NCI-H2196 treated with DMSO at 0.1 percent for 48 hours (cell line): Measurements from ENCODE around the gene SORT1.
"Not testable (repeated sequence)": the region's sequence is repeated elsewhere in the genome, so short reads cannot be mapped to it uniquely, and the experiment has no call there.

Experiments
- DNase-seq: peaks from one replicate; lab custom pipeline; 2025; ENCODE audit not compliant: unreplicated experiment; lab: John Stamatoyannopoulos, UW

SORT1 gene

DNA sequence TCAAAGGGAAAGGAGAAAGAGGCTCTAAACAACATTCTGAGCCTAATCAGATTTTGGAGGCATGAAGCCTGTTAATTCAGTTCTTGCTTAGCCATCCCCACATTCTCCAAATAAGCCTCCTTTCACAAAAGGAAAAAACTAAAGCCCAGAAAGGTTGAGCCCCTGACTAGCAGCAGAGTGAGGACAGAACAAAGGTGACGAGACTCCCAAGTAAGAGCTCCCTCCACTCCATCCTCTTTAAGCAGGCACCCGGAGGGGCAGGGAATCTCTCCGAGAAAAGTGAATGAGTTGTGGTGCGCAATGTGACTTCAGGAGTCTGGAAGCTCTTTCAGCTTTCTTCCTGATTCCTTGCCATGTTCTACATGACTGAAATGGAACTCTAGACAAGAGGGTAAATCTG is 47.5 kb downstream of the SORT1 start:
- DNase-seq: no peak

DNA sequence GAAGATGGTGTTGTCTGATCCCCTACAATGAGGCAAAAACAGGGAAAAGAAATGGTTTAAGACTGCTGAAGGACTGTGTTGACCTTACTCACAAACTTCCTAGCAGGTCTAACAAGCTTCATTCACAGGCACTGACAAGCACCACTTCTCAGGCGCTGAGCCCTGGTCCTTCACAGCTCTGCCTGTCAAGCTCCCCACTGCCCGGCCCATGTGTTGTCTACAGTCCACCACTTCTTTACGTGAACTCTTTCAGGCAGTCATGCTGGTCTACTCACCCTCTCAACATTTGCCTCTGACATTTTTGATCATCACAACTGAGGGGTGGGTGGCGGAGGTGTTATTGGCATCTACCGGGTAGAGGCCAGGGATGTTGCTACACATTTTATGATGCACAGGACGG is 50.2 kb downstream of the SORT1 start:
- no peak for DNase-seq

DNA sequence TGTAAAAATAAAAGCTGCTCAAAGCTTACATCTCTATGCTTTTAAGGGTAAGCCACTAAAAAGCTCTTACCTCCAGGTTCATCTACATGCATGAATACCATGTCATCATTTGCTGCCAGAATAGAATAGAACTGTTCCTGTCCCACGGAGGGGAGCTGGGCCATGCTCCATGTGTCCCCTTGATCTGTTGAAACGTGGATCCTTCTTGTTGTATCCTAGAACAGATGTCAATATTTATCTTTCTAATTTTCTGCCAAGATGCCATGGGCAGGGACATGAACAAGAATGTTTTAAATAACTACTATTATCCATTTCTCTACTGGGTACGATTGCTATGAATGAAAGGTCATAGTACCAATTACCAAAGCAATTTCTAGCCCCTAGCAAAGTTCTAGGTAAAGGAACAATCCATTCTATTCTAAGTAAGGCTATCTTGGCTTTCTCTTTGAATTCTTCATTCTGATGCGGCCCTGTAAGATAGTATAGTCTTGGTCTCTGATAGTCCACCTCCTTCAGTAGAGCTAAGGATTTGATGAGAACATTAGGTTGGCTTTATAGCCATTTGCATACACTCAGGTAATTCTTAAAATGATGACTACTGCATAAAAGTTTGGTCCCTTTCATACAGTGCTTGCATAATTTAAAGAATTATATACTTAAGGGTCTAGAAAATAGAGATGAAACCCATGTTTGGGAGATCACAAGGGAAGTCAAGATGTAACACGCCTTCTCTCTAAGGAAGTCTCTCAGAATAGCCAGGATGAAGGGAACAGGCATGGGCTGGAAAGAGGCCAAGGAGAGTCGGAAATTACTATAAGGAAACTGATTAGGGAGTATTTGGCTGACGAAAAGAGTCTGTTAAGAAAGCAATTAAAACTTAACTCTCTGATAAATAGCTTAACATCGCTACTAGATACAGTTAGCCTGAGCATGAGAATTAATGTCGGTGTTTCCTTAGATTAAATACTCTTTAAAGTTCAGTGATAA is 55.5 kb downstream of the SORT1 start:
- no peak for DNase-seq

DNA sequence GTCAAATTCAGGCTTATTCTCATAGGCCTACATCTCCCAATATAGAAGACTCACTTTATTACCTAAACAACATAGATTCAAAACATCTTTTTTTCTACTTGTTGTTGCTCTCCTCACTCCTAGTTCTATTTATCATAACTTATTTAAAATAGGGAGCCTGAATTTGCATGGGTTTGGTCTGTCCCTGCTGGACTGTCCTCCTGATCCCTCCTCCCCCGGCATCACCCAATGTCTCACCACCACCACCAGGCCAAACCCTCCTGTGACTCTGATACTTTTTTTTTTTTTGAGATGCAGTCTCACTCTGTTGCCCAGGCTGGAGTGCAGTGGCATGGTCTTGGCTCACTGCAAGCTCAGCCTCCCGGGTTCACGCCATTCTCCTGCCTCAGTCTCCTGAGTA is 59.1 kb downstream of the SORT1 start:
- no peak for DNase-seq

DNA sequence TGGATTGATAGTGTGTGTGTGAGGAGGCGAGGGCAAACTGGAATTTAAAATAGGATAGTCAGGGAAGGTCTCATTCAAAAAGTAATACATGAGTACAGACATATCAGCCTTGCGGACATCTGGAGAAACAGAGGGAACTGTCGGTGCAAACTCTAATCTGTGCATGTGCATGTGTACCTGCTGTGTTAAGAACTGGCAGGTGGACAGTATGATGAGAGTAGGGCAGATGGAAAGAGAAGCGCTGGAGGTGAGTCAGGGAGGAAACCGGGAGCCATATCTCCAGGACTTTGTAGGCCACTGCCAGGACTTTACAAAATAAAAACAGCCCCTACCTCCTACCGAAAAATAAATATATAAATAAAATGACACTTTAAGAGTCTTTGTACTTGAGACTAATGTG is 59.6 kb downstream of the SORT1 start:
- DNase-seq: no peak

DNA sequence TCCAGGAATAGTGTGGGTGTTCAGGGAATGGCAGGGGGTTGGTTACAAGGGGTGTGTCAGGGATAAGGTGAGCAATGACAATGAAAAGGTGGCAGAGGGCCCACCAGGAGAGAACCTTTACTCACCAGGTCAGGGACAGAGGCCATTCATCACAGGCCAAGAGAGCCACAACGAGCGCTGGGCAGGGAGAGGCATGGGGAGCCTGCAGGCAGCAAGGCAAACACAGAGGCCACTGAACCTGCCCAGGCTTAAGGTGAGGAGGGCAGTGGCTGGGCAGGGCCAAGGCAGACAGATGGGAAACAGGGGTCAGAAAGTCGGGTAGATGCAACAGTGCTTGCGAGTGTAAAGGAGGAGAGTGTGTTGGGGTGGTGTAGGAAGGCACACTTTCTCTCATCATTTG is 62.6 kb downstream of the SORT1 start:
- DNase-seq: no peak

DNA sequence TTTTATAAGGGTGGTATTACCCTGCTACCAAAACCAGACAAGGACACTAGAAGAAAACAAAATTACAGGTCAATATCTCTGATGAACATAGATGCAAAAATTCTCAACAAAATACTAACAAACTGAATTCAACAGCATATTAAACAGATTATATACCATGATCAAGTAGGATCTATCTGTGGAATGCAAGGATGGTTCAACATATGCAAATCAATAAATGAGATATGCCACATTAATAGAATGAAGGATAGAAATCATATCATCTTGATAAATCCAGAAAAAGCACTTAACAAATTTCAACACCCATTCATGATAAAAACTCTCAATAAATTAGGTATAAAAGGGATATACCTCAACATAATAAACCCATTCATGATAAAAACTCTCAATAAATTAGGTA is 66.6 kb downstream of the SORT1 start:
- DNase-seq: no peak

DNA sequence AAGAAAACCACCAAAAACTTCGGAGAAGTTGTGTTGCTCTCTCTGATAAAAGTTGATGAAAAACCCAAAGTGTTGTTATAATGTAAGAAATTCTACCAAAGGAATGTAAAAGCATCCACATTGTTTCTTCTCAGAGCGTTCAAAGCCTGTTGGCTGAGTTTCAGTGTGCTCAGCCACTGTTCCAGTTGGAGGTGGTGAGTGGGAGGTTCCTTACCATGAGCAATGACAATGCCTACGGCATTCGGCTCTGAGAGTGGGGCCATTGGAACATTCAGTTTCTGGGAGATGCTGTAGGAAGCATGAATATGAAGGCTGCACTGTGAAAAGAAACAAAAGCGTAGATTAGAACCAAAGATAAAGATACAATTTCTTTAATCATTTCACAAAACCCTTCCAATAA is 70.4 kb downstream of the SORT1 start:
- no peak for DNase-seq

DNA sequence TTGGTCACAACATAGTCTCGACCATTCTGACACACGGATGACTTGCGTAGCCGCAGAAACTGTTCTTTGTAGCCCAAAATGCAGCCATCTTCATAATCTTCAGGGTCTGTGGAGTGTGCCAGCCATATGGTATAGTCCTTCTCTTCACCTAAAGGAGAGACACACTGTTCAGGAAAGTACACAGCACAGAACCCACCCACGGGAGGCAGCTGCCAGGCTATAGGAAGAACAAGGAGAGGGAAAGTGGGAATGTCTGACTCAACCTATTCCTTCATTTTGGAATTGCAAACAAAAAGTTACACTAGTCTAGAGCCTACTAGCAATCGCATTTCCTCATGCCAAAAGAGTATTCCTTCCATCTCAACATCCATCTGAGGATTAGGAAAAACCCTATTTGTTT is 74.7 kb downstream of the SORT1 start:
- no peak for DNase-seq

DNA sequence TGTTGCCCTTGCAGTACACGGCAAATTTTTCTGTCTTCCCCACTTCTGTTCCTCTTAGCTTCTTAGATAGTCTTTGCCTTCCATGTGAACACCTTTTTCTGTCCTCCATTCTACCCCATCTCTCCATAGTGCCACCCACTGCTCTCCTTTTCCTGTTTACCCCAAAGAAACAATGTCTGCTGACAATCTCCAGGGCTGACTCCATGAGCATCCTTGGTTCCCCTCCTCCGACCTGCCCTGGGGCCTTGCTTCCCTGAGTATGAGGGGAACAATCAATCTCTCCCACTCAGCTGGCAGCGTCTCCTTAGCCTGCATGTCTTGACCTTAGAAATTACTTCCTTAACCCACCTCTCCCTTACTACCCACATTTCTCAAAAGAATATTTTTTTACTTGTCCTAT is 78.6 kb downstream of the SORT1 start:
- DNase-seq: no peak

DNA sequence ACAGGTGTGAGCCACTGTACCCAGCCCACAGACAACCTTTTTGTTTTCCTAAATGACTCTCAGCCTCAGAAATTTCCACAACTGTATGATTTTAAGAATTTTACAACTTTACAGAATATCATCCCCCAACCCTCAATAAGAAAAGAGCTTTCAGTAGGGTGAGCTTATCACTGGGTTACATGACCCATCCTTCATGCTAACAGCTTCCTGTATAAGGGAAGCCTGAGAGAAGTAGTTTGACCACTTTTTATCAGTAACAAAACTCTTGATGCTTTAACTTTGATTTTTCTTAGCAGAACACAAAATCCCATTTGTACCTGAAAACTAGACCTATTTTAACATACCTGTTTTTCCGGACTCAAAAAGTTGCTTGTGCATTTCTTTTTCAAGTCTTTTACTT is 81.2 kb downstream of the SORT1 start:
- no peak for DNase-seq

DNA sequence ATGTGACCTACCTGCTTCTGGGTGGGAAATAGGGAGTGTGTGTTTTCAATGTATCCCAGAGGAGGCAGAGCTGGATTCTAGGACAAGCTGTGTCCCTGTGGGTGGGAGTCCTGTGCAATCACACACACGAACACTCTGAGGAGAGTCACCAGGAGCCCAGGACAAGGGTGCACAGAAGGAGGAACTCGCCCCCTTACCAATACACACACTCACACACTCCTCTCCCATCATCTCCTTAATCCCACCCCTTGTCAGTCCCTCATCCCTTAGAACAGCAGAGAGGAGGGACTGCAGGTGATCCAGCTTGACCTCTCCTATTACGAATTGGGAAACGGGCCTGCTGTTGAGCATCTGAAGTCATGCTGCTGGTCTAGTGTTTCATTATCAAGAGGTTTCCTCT is 82.4 kb downstream of the SORT1 start:
- no peak for DNase-seq

DNA sequence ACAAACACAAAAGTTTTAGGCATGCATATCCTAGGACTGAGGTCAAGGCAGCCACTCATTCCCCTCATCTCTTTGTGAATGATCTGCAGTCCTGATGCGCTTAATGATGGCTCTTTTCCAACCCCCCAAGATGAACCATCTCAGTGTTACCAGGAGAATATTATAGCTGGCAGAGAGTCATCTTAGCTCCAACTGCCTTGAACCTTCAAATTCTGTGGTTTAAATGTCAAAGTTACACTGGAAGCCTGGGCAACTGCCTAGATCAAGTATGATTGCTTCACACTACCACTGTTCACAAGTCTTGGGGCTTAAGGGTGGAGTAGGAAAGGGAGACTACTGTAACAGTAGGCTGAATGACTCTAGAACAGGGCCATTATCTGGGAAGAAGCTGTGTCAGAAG is 82.9 kb downstream of the SORT1 start:
- DNase-seq: no peak

DNA sequence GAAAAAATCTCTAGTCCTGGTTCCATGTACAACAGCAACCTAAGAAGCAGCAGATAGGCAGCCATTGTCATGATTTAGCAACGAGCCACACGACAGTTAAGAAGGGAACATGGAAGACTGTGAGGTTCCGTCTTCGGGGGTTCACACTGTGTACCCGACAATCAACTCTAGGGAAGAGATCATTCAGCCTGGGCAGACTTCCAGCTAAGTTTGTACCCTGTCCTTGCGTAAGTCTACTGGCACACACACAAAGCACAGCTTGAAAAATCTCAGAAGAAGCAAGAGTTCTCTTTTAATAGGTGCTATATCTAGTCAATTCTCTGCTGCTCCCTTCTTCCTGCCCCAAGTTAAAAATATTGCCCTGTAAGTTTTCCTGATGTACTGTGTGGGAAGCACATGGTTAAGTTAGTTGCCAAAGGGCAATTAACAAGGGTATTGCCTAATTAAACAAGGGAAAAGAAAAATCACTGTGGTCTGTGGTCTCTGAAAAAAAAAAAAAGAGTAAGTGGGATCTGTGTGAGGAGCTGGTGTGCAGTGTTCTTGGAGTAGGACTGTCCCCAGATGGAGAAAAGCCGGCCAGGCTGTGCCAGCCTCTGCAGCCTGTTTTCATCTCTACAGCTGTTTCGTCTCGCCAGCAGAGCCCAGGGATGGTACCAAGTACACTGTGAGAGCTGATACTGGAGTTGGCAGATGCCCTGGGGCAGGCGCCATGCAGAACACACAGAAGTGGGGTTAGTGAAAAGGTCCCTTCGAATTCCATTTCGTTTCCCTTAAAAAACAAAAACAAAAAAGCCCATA is 84.5 kb downstream of the SORT1 start:
- DNase-seq: no peak

DNA sequence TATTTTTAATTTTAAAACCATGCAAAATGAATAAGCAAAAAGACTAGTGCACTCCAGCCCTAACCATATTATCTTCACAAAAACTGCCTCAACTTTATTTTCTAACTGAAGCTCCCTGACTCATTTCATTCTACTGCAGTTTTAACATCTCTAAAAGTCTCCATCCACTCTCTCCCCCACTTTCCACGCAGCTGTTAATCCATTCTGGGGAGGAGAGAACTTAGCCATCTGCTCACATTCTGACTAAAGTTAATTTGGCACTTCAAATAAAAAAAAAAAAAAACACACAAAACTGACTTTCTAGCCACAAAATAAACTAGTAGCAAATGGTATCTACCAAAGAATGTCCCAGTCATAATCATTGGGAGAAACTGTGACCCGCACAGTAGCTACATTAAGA is 85.5 kb downstream of the SORT1 start:
- DNase-seq: no peak

DNA sequence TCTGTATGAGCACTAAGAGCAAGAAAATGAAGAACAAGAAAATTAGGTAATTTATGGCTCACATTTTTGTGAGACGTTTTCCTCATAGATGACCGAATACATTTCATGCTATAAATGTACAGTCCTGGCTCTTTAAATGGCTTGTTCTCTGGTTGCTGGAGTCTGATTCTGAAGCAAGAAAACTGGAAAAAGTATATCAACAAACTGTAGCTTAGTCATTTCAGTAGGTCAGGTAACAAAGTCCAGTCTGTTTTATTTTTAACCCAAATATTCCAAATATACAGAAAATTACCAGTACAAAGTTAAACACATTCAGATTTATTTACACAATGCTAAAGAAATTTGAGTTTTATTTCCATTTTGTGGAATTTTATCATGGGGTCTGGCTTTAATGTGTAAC is 88.4 kb downstream of the SORT1 start:
- no peak for DNase-seq

DNA sequence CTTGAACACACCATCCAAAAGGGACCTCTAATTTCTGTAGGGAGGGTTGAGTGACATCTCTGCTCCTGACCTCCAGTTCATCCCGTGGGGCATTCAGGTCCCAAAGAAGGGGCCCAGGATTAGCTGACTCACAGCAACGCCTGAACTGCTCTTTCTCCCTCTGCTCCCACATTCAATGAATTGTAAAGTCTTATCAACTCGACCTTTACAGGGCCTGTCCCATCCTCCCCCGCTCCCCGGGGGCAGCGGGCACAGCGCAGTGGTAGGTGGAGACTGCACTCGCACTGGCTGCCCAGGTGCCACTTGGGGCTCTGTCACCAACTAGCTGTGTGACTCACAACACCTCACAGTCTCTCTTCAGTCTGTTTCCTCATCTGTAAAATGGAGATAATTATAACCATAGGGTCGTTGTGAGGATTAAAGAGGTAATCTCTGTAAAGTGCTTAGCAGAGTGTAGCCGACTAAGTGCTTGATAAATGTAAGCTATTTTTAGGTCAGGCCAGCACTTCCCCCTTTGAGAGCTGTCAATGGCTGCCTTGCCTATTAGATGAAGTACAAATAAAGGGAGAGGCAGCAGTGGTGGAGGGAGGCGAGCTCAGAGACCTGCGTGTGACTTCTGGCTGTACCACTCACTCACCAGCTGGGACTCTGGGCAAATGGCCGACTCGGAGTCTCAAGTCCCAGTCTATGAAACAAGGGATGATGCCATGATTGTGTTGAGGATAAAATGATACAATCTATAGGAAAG is 90.3 kb downstream of the SORT1 start:
- DNase-seq: no peak

DNA sequence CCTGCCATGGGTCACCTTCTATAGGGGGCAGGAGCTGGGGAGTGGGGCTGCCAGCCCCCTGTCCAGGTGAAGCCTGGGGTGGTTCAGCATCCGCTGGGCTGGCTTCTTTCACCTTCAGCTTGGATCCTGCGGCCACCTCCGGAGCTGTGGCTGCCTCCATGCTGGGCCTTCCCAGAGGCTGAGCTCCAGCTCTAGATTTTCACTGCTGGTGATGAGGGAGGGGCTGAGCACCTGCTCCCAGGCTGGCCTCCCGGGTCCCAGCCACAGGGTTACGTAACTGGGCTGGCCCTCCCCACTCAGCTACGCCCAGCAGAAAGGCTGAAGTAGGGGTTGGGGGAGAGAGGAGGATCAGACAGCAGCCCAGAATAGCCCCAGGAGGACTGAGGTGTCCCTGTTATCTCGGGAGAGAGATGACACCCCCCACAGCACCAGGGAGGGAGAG is 90.9 kb downstream of the SORT1 start, which contains the start of gene MYBPHL:
MYBPHL (minus strand) TSS at position 180 of the 442 bp plus-strand sequence; CDS start at position 160, 20 bp downstream.
- DNase-seq: no peak

DNA sequence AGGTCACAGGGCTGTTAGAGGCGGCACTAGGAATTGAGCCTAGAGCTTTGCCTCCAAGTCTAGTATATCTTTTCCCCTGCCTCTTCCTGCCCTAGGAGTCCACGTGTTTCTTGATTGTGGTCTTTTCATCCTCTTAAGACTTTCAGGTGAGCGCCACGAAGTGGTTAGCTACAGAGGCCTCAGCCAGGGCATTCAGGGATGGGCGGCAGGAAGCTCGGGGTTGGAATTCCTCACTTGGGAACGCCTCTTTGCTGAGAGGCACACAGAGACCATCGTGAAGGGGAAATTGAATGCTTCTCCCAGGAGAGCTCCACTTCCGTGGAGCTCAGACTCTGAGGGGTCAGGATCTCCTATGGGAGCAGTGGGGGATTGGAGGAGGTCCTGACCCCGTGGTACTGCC is 91.7 kb downstream of the SORT1 start:
- not testable (repeated sequence) for DNase-seq

DNA sequence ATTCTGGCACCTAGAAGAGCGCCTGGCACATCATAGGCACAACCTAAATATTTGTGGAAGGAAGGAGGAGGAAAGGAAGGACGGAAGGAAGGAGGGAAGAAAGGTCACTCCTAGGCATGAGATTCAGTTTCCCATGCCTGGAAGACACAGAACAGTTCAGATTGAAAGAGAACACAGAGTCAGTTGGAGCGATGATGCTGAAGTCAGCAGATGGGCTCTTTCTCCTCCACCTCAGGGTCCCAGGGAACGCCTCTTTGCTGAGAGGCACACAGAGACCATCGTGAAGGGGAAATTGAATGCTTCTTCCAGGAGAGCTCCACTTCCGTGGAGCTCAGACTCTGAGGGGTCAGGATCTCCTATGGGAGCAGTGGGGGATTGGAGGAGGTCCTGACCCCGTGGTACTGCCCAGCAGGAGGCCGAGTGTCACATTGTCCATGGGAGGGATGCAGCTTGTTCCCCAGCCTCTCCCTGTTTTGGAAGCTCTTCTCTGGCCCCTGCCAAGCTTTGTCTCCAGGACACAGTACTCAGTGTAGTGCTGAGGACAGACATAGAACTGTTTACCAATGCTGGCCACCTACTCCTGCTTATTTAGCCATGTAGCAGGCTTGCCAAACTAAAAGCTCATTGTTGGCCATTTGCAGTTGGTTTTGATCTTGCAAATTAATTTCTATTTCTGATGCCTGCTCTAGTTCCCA is 93.3 kb downstream of the SORT1 start:
- no peak for DNase-seq

DNA sequence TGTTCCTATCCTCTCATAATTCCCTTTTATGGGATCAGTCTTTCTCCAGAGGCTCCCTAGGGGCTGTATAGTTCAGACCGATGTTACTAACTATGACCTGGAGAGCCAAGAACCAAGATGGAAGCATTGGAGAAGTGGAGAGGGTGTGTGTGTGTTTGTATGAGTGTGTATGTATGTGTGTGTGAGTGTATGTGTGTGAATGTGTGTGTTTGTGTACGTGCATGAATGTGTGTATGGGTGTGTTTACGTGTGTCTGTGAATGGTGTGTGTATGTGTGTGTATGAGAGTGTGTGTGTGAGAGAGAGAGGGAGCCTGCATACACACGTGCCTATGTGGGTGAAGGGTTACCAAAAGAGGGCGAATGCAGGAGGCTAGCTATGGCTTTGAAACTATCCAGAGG is 95.8 kb downstream of the SORT1 start:
- no peak for DNase-seq
